Measurements from ENCODE around the gene MAD1L1. TPM values are rescaled to one million over a fixed set of nuclear protein-coding genes. Genes with fewer than 3 reads are reported as not detected.

Gene MAD1L1
- total and polyA plus RNA-seq, 2 of the 8 experiments (the other 6 are each of a cell fraction or from before 2014, with no cell fraction given) = 40.4 to 44.6 TPM

DNA sequence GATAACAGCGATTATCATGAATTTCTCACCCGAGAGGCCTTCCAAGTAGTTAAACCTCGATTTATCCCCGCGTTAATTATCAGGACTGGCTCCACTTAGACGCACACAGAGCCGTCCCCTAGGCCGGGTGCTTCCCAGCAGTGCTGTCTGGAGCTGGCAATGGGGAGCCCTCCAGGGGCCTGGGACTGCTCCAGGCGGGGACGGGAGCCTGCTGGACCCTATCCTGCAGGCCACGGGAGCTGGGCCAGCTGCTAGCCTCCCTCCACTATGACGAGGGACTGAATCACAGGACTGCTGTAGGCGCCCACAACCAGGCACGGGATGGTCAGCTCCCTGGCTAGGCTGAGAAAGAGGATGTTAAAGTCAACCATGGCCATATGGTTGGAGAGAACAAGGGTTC, 333.5 kb downstream of the MAD1L1 start (continued):
- TF ChIP-seq USF2 (IDR thresholded peaks at IDR 0.05; ENCODE audit: low read length) (no peak), CHD1 (IDR thresholded peaks at IDR 0.05; ENCODE audit: low read depth, low read length) (no peak), POLR2AphosphoS5 (IDR thresholded peaks at IDR 0.05; ENCODE audit: low read depth, low read length) (no peak), SUZ12 (IDR thresholded peaks at IDR 0.05; ENCODE audit: low read length) (no peak), CEBPB (IDR thresholded peaks at IDR 0.05; ENCODE audit: low read depth, low read length) (no peak), TAF7 (optimal IDR thresholded peaks at IDR 0.05; ENCODE audit: borderline replicate concordance, low read depth, low read length) (no peak)
